Upper lobe of left lung (tissue), 4 donors: ENCODE data around the gene PPDPF.

Source experiments
- EP300 ChIP-seq, 4 donors: sonication (generic); formaldehyde crosslinking; IDR thresholded peaks; one replicate each; pipeline ENCODE4 v1.5.1; 2017; ENCODE audit warnings: antibody characterized with exemption in 4 of 4, control low read depth in 2 of 4
- POLR2A ChIP-seq, 4 donors: fragments of 450-650 bp; IDR thresholded peaks; one replicate each; pipeline ENCODE4 v1.5.1; 2016 to 2017; ENCODE audit warnings: antibody characterized with exemption in 4 of 4, mild to moderate bottlenecking in 2 of 4
- POLR2AphosphoS5 ChIP-seq, 2 donors: sonication (generic); formaldehyde crosslinking; IDR thresholded peaks; one replicate each; pipeline ENCODE4 v1.5.1; 2017; ENCODE audit warnings: antibody characterized with exemption in 2 of 2
- TF ChIP-seq, protein P1 (sequence below), 6 experiments: fragments of 450-650 bp in 4 of 6; fragments of 200-600 bp in 2 of 6; sonication (generic) in 2 of 6; IDR thresholded peaks; one replicate each; pipeline ENCODE4 v1.5.1; 2016 to 2019; ENCODE audit warnings: antibody characterized with exemption in 6 of 6

DNA sequence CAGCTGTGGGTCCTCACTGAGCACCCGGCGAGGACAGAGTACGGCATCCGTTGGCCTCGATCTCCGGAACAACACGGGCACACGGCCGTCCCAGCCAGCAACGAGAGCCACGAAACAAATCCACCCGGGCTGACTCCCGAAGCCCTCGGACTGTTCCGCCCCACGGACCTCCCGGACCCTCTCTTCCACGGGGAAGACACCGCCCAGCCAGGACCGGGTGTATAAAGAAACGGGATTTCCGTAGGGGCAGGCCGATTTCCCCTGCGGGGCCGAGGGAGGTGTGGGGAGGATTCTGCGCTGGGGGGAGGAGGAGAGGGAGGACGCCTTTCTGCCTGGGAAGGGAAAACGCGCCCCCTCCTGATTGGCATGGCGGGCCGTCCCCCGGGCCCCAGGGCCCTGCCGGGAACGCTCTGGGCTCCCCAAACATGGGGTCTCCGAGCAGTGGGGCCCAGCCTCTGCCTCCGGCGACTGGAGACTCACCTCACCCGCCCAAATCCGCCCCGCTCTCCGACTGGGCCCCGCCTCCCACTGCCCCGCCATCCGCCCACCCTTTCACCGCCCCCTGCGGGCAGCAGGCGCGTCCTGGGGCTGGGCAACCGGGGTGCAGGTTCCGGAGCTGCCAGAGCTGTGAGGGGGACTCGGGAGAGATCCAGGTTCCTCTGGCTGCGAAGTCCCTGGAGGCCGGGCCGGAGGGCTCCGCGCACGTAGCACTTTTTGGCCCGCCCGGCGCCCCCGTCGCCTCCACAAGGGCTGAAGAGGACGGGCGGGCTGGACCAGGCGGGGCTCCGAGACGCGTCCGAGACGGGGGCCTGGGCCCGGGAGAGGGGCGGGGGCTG is 679 bp upstream of the PPDPF start:
- TF ChIP-seq, protein P1, sequence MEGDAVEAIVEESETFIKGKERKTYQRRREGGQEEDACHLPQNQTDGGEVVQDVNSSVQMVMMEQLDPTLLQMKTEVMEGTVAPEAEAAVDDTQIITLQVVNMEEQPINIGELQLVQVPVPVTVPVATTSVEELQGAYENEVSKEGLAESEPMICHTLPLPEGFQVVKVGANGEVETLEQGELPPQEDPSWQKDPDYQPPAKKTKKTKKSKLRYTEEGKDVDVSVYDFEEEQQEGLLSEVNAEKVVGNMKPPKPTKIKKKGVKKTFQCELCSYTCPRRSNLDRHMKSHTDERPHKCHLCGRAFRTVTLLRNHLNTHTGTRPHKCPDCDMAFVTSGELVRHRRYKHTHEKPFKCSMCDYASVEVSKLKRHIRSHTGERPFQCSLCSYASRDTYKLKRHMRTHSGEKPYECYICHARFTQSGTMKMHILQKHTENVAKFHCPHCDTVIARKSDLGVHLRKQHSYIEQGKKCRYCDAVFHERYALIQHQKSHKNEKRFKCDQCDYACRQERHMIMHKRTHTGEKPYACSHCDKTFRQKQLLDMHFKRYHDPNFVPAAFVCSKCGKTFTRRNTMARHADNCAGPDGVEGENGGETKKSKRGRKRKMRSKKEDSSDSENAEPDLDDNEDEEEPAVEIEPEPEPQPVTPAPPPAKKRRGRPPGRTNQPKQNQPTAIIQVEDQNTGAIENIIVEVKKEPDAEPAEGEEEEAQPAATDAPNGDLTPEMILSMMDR (IDR thresholded peaks at IDR 0.05) = peak in 4 of 6 experiments; percentile 8 to 30 (median 20)
- TF ChIP-seq POLR2A (IDR thresholded peaks at IDR 0.05) (no peak), POLR2AphosphoS5 (IDR thresholded peaks at IDR 0.05) (no peak), EP300 (IDR thresholded peaks at IDR 0.05) (no peak)
